GM21381 (cell line): ENCODE results near the gene MED27.

ENCODE experiments used
- ATAC-seq: cut with Tn5 transposase; IDR thresholded peaks from one replicate; pipeline ENCODE4 v1.9.1; 2021; ENCODE audit warnings: mild to moderate bottlenecking, moderate library complexity; ENCODE audit not compliant: unreplicated experiment

MED27 gene

GRCh38 chr9:131840751-131841702 lies 238.6 kb downstream of the MED27 start:
- no peak for ATAC-seq

- no peak for ATAC-seq
Observed at GRCh38 chr9:131840220-131840619, 239.4 kb downstream of the MED27 start.

DNA sequence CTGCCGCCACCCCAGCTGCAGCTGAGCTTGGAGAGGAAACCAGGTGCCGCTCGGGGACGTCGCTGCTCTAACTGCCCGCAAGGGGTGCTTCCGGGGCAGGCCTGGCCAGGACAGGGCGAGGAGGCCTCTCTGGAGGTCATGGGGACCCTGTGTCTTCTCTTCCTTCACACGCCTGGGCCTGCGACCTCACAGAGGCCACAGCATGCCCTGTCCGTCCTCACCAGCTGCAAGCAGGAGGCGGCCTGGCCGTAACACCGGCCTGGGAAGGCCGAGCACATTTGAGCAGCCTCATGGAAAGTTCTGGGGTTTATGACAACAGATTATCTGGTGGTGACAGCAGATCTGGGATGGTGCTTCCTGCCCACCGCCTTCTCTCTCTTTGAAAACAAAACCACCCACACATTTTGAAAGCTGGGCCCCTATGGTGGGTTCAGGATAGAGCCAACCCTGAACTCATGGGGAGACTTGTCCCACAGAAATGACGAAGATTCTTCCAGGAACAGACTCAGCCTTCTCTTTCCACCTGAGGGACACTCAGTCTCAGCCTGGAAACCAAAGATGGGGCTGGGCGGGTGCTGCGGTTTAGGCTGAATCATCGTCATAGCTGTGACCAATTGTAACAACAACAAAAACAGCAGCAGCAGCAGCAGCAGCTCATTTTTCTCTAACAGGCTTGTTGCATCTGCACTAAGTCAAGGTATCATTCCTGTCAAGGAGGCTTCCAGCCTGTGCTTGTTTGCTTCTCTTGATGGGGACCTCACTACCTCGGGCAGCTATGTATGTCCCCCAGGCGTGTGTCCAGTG lies 240.2 kb downstream of the MED27 start:
- ATAC-seq, result no peak

DNA sequence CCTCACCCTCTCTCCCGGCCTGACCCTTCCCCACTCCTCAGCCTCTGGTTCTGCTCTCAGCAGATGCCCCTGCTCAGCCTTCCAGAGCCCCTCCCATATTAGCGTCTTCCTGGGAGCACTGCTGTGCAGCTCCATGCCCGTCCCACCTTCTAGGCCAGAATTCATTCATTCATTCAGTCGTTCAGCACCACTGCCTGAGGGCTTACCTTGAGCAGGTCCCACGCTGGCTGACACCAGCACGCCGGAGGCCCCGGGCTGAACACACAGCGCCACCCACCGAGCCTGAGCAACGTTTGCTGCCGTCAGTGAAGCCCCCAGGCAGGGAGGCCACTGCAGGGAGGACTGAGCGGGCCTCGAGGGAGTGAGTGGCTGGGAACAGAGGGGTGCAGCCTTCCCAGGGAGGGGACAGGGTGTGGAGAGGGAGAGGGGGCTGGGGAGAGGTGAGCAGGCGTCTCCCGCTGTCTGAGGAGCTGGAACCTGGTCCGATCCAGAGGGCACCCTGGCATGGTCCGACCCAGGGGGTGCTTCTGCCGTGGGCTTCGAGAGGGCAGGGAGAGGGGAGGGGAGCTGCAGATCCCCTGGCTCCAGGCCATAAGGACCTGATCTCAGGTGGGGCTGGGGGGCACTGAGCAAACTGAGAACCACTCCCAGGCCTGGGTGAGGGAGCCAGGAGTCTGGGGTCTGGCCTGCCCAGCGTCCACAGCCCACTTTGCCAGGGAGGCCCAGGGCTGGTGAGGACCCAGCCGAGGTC lies 241.0 kb downstream of the MED27 start:
- ATAC-seq, result no peak

DNA sequence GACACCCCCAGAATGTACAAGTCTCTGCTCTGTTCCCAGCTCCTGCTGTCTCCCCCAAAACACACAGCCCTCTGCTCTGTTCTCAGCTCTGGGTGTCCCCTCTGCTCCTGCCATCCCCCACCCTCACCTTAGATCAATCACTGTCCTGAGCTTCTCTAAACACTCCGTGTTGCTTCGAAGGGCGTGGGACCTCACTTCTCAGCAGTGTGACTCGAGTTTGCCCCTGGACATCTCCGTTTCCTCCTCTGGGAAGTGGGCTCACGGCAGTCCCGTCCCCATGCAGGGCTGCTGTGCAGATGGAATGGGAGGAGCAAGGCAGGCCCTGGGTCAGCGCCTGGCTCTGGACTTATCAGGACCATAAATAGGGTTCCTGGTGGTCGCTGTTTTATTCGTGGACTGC lies 241.8 kb downstream of the MED27 start:
- ATAC-seq, result no peak

- ATAC-seq, result no peak
Observed at GRCh38 chr9:131837316-131837715, 242.4 kb downstream of the MED27 start.

DNA sequence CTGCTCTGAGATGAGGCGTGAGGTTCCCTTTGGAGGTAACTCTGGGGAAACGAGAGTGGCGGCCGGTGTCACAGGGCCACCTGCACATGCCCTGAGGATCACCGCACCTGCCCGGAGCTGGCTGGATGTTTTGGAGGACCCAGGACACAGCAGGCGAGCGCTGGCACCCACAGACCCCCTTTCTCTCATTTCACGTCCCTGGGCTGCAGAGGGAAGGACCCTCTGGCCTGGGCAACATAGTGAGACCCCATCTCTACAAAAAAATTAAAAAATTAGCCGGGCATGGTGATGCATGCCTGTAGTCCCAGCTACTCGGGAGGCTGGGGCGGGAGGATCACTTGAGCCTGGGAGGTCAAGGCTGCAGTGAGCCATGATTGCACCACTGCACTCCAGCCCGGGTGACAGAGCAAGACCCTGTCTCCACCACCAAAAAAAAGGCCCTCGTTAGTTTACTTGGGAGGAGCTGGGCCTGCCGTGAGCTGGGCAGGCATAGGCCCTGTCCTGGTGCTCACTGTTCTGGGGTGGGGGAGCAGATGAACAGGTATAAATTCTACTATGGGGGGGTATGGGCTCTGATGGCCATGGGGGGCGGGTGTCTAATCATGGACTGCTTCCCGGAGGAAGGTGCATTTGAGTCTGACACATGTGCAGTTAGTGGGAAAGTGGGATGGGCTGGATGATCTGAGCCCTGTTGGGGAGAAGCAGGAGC lies 242.9 kb downstream of the MED27 start:
- ATAC-seq, result no peak

GRCh38 chr9:131836021-131836420 lies 243.6 kb downstream of the MED27 start:
- no peak for ATAC-seq

DNA sequence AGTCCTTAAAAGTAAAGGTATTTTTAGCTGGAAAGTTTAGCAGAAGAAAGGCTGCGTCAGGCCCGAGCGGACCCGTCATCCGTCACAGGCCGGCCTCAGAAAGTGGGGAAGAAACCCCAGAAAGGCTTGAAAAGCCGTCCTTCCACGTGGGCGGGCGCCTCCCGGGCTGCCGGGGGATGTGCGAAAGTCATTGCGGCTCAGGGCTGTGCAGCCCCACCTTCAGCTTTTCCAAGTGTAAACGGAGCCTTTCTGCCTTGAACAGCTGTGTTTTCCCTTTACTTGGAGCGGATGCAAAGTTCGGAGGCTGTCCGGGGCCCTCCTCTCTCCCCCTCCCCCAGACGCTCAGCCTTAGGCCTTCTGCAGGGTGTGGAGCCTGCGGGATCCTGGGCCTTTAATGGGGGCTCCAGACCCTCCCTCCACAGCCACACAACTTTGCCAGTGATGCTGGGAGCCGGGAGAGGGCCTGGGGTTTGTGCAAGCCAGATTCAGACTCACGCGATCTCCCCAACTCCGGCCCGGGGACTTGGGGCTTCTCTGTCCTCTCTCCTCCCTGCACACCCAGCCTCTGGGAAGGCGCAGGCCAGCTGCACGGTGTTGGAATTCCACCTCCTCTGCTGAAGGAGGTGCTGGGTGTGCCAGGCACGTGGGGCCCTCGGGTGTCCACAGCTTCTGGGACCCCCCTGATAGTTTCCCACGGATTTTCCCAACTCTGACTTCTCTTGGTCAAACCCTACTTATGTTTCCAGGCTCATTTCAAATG lies 244.3 kb downstream of the MED27 start:
- ATAC-seq, result no peak

DNA sequence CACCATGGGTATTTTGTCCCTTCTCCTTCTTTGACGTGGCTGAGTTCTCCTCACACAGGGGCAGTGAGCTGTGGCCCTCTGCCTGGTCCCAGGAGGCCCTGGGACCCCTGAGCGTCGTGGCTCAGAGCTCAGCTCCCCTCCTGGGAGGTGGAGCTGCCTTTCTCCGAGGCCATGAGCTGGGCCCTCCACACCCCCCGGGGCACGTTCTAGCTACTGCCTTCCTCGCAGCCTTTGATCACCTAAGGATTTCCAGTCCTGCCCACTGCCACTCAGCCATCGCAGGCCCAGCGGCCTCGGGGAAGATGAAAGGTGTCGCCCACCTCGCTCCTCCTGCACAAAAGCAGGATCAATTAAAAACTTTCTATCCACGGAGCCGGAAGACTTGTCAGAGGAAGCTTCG lies 244.9 kb downstream of the MED27 start:
- no peak for ATAC-seq

DNA sequence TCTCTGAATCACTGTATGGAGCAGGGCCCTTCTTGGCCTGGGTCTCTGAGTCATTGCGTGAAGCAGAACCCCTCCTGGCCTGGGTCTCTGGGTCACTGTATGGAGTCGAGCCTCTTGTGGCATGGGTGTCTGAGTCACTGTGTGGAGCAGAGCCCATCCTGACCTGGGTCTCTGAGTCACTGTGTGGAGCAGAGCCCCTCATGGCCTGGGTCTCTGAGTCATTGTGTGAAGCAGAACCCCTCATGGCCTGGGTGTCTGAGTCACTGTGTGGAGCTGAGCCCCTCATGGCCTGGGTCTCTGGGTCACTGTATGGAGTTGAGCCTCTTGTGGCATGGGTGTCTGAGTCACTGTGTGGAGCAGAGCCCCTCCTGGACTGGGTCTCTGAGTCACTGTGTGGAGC lies 245.8 kb downstream of the MED27 start:
- no peak for ATAC-seq

DNA sequence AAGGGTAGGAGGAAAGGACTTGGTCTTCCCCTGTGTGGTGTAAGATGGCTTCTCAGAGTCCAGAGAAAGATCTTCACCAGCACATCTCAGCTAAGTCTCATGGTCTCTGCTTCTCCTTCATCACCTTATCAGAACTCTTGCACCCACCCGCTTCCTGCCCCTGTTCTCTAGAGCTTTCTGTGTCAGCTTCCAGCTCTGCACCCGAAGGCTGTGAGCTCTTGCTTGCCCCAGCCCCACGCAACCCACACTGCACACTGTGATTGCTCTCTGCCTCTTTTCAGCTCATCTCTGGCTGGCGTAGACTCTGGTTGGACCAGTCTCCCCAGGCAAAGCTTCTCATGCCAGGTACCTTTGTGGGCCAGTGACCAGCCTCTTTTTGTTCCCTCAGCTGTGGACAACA lies 246.6 kb downstream of the MED27 start:
- no peak for ATAC-seq

GRCh38 chr9:131831380-131832165 lies 248.1 kb downstream of the MED27 start:
- ATAC-seq, result no peak

GRCh38 chr9:131827821-131828369 lies 251.8 kb downstream of the MED27 start:
- no peak for ATAC-seq

DNA sequence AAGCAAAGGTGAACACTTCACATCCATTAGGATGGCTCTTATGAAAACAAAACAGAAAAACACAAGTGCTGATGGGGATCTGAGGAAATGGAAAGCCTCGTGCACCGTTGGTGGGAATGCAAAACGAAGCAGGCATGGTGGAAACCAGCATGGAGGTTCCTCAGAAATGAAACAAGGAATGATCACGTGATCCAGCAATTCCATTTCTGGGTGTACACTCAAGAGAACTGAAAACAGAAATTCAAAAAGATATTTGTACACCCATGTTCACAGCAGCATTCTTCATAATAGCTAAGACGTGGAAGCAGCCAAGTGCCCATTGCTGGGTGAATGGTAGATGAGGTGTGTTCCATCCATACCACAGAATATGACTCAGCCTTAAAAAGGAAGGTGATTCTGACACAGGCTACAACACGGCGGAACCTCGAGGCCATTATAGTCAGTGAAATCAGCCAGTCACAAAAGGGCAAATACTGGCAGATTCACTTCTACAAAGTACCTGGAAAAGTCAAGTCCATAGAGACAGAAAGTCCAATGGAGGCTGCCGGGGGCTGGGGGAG lies 252.6 kb downstream of the MED27 start:
- ATAC-seq, result no peak

GRCh38 chr9:131826053-131826452 lies 253.6 kb downstream of the MED27 start:
- no peak for ATAC-seq

GRCh38 chr9:131824953-131825495 lies 254.6 kb downstream of the MED27 start:
- ATAC-seq, result no peak

DNA sequence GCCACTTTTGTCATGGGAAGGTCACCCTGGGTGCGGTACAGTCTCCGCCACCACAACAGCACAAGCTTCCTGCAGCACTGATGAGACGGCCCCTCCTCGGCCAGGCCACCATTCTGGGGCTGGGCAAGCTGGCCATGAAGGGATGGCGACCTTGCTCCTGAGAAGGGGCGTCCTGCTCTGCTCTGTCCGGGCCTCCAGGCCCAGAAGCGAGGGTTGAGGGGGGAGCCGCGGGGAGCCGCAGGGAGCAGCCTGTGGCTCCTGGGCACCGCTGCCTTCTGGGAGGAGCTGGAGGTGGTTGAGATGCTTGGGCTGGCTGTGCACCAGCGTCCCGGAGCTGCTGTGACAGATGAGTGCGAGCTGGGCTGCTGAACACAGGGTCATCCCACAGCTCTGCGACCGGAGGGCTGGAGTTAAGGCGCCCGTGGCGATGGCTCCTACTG lies 255.5 kb downstream of the MED27 start:
- no peak for ATAC-seq
